Fibroblast of skin of back (primary cell): ENCODE results near the gene ETV6.

ENCODE experiments used
- DNase-seq: peaks from one replicate; pipeline ENCODE4 v3.0.0-alpha.2; 2013

Gene ETV6

GRCh38 chr12:11865824-11866223, 216.3 kb downstream of the ETV6 start:
- DNase-seq: no peak

- DNase-seq: no peak
Measured at GRCh38 chr12:11868027-11868426, 218.6 kb downstream of the ETV6 start.

GRCh38 chr12:11869406-11869805, 219.9 kb downstream of the ETV6 start:
- no peak for DNase-seq

- DNase-seq: no peak
Measured at GRCh38 chr12:11870041-11870451, 220.6 kb downstream of the ETV6 start.

GRCh38 chr12:11872055-11872454, 222.6 kb downstream of the ETV6 start:
- no peak for DNase-seq

- no peak for DNase-seq
Measured at GRCh38 chr12:11875414-11875935, 226.0 kb downstream of the ETV6 start.

- DNase-seq: no peak
Measured at GRCh38 chr12:11876307-11876706, 226.8 kb downstream of the ETV6 start.

- DNase-seq: no peak
Measured at GRCh38 chr12:11877102-11877826, 227.8 kb downstream of the ETV6 start.

- DNase-seq: peak; percentile 90
Measured at GRCh38 chr12:11877869-11878780, 228.7 kb downstream of the ETV6 start.

GRCh38 chr12:11879306-11879705, 229.8 kb downstream of the ETV6 start:
- DNase-seq: peak; percentile 74

GRCh38 chr12:11880381-11880780, 230.9 kb downstream of the ETV6 start:
- no peak for DNase-seq

GRCh38 chr12:11881835-11882234, 232.4 kb downstream of the ETV6 start:
- no peak for DNase-seq

GRCh38 chr12:11882301-11883019, 233.0 kb downstream of the ETV6 start:
- no peak for DNase-seq

GRCh38 chr12:11884116-11884515, 234.6 kb downstream of the ETV6 start:
- no peak for DNase-seq

- no peak for DNase-seq
Measured at GRCh38 chr12:11884706-11885105, 235.2 kb downstream of the ETV6 start.

- peak; percentile 86 for DNase-seq
Measured at GRCh38 chr12:11885261-11886038, 236.0 kb downstream of the ETV6 start.

GRCh38 chr12:11886339-11886738, 236.9 kb downstream of the ETV6 start:
- no peak for DNase-seq

- DNase-seq: no peak
Measured at GRCh38 chr12:11888029-11888428, 238.6 kb downstream of the ETV6 start.

- DNase-seq: no peak
Measured at GRCh38 chr12:11891346-11891745, 241.9 kb downstream of the ETV6 start.

- DNase-seq: no peak
Measured at GRCh38 chr12:11891754-11892386, 242.4 kb downstream of the ETV6 start.

GRCh38 chr12:11893998-11894397, 244.5 kb downstream of the ETV6 start:
- no peak for DNase-seq

GRCh38 chr12:11894890-11895289, 245.4 kb downstream of the ETV6 start:
- no peak for DNase-seq
